Measurements from ENCODE around the gene PRSS58. TPM values are rescaled to one million over a fixed set of nuclear protein-coding genes. Genes with fewer than 3 reads are reported as not detected.

The PRSS58 gene
- total RNA-seq, 1 donor from 2014 or later: not detected

GRCh38 chr7:142249918-142250317 lies 7.9 kb downstream of the PRSS58 start:
- POLR2A ChIA-PET: no interaction called here
- Mint-ChIP-seq H3K4me3 (no peak overlapping the region), H3K36me3 (ENCODE audit: low read depth) (no peaks in the 10 kb centered on the region), H3K27ac (no peak overlapping the region), H3K4me1 (no peaks in the 10 kb centered on the region), H3K9me3 (no peaks in the 10 kb centered on the region), H3K27me3 (no peaks in the 10 kb centered on the region)
- DNase-seq (no peak), ATAC-seq (ENCODE audit: low read depth) (no peak)
- intact Hi-C loops (cut with micrococcal nuclease): no loop called here
- TF ChIP-seq, protein P1, sequence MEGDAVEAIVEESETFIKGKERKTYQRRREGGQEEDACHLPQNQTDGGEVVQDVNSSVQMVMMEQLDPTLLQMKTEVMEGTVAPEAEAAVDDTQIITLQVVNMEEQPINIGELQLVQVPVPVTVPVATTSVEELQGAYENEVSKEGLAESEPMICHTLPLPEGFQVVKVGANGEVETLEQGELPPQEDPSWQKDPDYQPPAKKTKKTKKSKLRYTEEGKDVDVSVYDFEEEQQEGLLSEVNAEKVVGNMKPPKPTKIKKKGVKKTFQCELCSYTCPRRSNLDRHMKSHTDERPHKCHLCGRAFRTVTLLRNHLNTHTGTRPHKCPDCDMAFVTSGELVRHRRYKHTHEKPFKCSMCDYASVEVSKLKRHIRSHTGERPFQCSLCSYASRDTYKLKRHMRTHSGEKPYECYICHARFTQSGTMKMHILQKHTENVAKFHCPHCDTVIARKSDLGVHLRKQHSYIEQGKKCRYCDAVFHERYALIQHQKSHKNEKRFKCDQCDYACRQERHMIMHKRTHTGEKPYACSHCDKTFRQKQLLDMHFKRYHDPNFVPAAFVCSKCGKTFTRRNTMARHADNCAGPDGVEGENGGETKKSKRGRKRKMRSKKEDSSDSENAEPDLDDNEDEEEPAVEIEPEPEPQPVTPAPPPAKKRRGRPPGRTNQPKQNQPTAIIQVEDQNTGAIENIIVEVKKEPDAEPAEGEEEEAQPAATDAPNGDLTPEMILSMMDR (IDR thresholded peaks at IDR 0.05): no peak
- CTCF ChIA-PET: no interaction called here

DNA sequence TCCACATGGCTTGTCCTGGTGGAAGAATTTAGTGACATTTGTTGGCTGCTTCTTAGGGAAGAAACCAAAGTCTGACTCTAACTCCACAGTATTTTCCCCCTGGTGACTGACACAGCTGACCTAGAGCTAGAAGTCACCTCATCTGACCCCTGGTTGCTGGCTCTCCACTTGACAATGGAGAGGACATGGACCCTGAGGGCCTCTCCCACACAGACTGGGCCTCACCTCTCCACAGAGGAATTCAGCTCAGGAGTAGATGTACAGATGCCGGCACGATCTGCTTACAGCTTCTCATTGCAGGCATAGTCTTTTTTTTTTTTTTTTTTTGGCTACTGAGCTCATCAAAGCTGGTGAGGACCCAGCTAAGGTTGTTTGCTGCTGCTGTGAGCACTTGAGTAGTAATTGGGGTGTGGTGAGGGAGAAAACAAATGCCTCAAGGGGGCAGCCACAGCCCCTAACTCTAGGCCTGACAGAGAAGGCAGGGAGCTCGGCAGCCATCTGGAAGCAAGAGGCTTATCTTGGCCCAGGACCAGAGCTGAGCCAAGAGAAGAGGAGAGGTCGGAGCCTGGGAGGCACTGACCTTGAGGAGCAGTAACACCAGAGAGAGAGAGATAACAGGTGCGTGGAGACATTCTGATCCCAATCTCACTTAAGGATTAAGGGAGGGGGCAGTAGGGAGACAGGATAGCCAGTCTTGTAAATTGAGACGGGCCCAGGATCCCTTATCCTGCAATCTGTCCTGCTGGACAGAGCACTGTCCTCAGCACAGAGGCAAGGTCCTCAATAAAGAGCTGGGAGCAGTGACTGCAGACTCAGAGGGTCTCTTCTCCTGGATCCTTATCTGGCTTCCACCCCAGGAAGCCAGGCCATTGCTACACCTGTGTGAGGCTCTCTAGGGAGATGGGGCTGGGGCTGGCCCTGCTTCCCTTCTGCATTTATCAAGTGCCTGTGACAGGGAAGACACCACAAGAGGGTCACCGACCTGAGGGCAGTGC lies 9.4 kb downstream of the PRSS58 start:
- Mint-ChIP-seq H3K36me3 (ENCODE audit: low read depth) (no peaks in the 10 kb centered on the region), H3K27me3 (no peaks in the 10 kb centered on the region), H3K4me1 (no peaks in the 10 kb centered on the region), H3K27ac (no peak overlapping the region), H3K9me3 (no peaks in the 10 kb centered on the region), H3K4me3 (no peak overlapping the region)
- ATAC-seq (ENCODE audit: low read depth) (no peak), DNase-seq (no peak)
- ChIA-PET POLR2A (no interaction called here), CTCF (no interaction called here)
- intact Hi-C loops (cut with micrococcal nuclease): no loop called here
- TF ChIP-seq, protein P1 (IDR thresholded peaks at IDR 0.05): no peak

DNA sequence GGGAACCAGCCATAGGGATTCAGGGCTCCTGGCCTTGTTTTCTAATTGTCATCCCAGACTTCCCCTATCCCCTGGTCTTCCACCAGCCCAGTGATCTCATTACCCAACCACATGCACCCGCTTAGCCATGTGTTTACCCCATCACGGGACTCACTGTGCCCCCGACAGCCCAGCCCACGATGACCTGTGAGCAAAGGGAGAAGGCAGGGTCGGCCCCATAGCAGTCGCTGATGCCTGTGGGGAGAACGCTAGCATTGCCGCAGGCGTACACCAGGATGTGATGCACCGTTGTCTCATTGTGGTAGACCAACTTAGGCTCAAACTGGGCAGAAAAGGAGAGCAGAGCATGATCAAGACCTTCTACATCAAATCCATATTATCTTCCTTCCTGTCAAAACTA lies 14.0 kb downstream of the PRSS58 start:
- H3K27ac Mint-ChIP-seq: no peak overlapping the region
- H3K27me3 Mint-ChIP-seq: no peaks in the 10 kb centered on the region
- no peak overlapping the region for H3K4me3 Mint-ChIP-seq
- H3K36me3 Mint-ChIP-seq (ENCODE audit: low read depth): no peaks in the 10 kb centered on the region
- TF ChIP-seq, protein P1 (IDR thresholded peaks at IDR 0.05): no peak
- intact Hi-C loops (cut with micrococcal nuclease): no loop called here
- H3K9me3 Mint-ChIP-seq: no peaks in the 10 kb centered on the region
- ATAC-seq (ENCODE audit: low read depth) (no peak), DNase-seq (no peak)
- H3K4me1 Mint-ChIP-seq: no peaks in the 10 kb centered on the region
- CTCF ChIA-PET: no interaction called here
- POLR2A ChIA-PET: no interaction called here

GRCh38 chr7:142240546-142240945 lies 17.3 kb downstream of the PRSS58 start:
- no peaks in the 10 kb centered on the region for H3K4me1 Mint-ChIP-seq
- TF ChIP-seq, protein P1 (IDR thresholded peaks at IDR 0.05): no peak
- DNase-seq (no peak), ATAC-seq (ENCODE audit: low read depth) (no peak)
- POLR2A ChIA-PET: no interaction called here
- intact Hi-C loops (cut with micrococcal nuclease): no loop called here
- H3K4me3 Mint-ChIP-seq: no peak overlapping the region
- no peaks in the 10 kb centered on the region for H3K36me3 Mint-ChIP-seq (ENCODE audit: low read depth)
- no peaks in the 10 kb centered on the region for H3K9me3 Mint-ChIP-seq
- H3K27ac Mint-ChIP-seq: no peak overlapping the region
- H3K27me3 Mint-ChIP-seq: no peaks in the 10 kb centered on the region
- CTCF ChIA-PET: no interaction called here

GRCh38 chr7:142231716-142232115 lies 26.1 kb downstream of the PRSS58 start:
- intact Hi-C loops (cut with micrococcal nuclease): no loop called here
- CTCF ChIA-PET: no interaction called here
- POLR2A ChIA-PET: no interaction called here
- no peaks in the 10 kb centered on the region for H3K4me1 Mint-ChIP-seq
- ATAC-seq (ENCODE audit: low read depth) (no peak), DNase-seq (no peak)
- H3K27me3 Mint-ChIP-seq: peaks cover 4% of the 10 kb centered on the region
- no peaks in the 10 kb centered on the region for H3K9me3 Mint-ChIP-seq
- no peaks in the 10 kb centered on the region for H3K36me3 Mint-ChIP-seq (ENCODE audit: low read depth)
- TF ChIP-seq, protein P1 (IDR thresholded peaks at IDR 0.05): no peak
- H3K27ac Mint-ChIP-seq: no peak overlapping the region
- no peak overlapping the region for H3K4me3 Mint-ChIP-seq
